ENCODE results near the gene ISOC1.

ISOC1 gene

DNA sequence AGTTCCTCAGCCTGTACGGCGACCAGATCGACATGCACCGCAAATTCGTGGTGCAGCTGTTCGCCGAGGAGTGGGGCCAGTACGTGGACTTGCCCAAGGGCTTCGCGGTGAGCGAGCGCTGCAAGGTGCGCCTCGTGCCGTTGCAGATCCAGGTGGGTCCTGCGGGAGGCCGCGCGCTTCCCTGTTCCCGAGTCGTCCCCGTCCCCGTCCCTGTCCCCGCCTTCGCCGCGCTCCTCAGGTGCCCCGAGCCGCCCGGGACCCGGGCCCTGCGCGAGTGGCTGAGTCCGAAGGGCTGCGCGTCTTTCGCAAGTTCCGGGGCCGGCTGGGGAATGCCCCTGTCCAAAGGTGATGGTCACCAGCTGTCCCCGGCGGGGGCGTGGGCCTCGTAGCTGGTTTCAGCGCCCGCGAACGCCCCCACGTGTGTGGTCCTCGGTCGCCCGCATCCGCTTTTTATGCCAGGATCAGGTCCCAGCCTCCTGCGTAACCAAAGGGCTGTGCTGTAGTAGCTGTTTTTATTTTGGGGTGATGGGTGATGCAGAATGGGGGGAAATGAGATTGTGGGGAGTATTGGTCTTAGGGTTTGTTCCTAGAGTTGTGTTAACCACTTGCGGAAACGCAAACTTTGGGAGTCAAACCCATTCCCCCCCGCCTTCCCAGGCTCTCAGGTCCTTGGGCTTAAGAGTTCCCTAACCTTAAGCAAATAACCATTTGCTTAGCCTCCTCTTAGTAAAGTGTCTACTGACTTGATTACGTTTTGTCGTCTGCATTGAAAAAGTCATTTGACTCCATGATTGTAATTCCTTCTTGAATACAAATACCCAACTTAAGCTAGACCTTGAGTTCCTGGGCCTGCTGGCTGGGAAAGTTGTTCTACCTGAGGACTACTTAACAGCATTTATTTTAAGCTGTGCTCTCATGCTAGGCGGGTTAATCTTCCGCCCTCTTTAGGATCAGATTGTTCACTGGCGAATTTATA lies 663 bp downstream of the ISOC1 start:
- Histone ChIP-seq H3K4me1 (ENCODE audit: control insufficient read depth in 2 of 2, insufficient read depth in 1 of 2, low read depth in 1 of 2, low read length in 2 of 2) (peaks cover 4 to 11% of the 10 kb centered on the region in 2 donors), H4K91ac (ENCODE audit: low read depth, low read length, poor library complexity) (no peak overlapping the region), H3K18ac (ENCODE audit: low read length) (peak overlapping the region; percentile 98), H2BK120ac (ENCODE audit: low read depth, low read length) (peak overlapping the region; percentile 87), H2AFZ (ENCODE audit: low read length) (peak overlapping the region; percentile 96), H3K27me3 (ENCODE audit: control insufficient read depth in 3 of 3, insufficient read depth in 3 of 3, low read depth in 1 of 3, low read length in 3 of 3) (peaks cover 0 to 28% (median 0%) of the 10 kb centered on the region in 3 experiments), H3K27ac (replicated peaks; ENCODE audit: low read length) (peak overlapping the region; percentile 63), H3K79me1 (ENCODE audit: low read depth, low read length) (peaks cover 3% of the 10 kb centered on the region), H3K9me3 (replicated peaks in 1 of 2; ENCODE audit: control insufficient read depth in 2 of 2, insufficient read depth in 1 of 2, low read depth in 1 of 2, low read length in 2 of 2) (no peaks in the 10 kb centered on the region), H2BK5ac (ENCODE audit: low read length) (peak overlapping the region; percentile 92), H3K23ac (ENCODE audit: low read depth, low read length, poor library complexity) (peak overlapping the region; percentile 98), H3K4me3 (ENCODE audit: low read length in 2 of 2) (peak overlapping the region; percentile 100), H4K8ac (ENCODE audit: low read depth, low read length) (no peak overlapping the region), H3K9ac (ENCODE audit: low read depth, low read length, poor library complexity) (peak overlapping the region; percentile 97), H3K14ac (ENCODE audit: low read length) (peak overlapping the region; percentile 79), H3K4ac (ENCODE audit: low read length) (no peak overlapping the region), H2BK12ac (ENCODE audit: low read length) (peak overlapping the region; percentile 96), H3K36me3 (replicated peaks in 1 of 2; ENCODE audit: control insufficient read depth in 2 of 2, insufficient read depth in 2 of 2, low read length in 2 of 2) (peaks cover 0 to 3% of the 10 kb centered on the region in 2 donors), H2BK15ac (ENCODE audit: low read length) (no peak overlapping the region), H3K4me2 (ENCODE audit: insufficient read depth, low read length, poor library complexity, severe bottlenecking) (peak overlapping the region; percentile 69), H2AK5ac (ENCODE audit: low read depth, low read length) (no peak overlapping the region)
- DNase-seq (ENCODE audit: low spot score) = peak; percentile 42
- WGBS, 2 donors (ENCODE audit: extremely low coverage in 2 of 2, insufficient read length in 2 of 2, insufficient replicate concordance in 1 of 2) = no CpG with 5 or more reads among the region's 61 CpGs

DNA sequence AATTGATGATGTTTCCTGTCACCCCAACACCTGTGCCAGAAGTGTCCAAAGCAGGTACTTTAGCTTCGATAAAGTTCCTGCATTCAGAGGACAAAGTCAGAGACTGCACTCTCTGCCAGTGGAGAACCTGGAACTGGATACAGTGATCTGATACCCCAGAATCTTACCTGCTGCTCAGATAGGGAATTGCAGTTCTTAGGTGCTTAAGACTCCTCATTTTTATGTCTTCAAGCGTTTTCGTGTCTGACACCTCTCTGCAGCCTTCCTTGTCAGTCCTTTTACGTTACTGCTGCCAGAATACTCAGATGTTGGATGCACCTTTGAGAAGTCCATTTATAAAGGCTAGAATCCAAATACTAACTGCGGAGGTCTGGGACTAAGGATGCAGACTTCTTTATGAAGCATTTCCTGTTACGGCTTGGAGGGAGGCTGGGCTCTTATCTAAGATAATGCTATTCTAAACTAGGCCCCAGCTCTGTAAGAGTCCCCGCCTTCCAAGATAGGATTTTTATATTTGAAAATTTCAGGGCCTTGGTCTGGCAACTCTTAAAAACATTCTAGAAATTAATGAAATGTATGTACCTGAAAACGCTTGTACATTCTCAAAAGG lies 1.9 kb downstream of the ISOC1 start:
- Histone ChIP-seq H2AFZ (ENCODE audit: low read length) (no peak overlapping the region), H2BK5ac (ENCODE audit: low read length) (no peak overlapping the region), H3K4me3 (ENCODE audit: low read length in 2 of 2) (no peak overlapping the region), H3K4me2 (ENCODE audit: insufficient read depth, low read length, poor library complexity, severe bottlenecking) (no peak overlapping the region), H4K8ac (ENCODE audit: low read depth, low read length) (no peak overlapping the region), H2BK12ac (ENCODE audit: low read length) (no peak overlapping the region), H3K9ac (ENCODE audit: low read depth, low read length, poor library complexity) (no peak overlapping the region), H3K18ac (ENCODE audit: low read length) (no peak overlapping the region), H2AK5ac (ENCODE audit: low read depth, low read length) (no peak overlapping the region), H3K9me3 (replicated peaks in 1 of 2; ENCODE audit: control insufficient read depth in 2 of 2, insufficient read depth in 1 of 2, low read depth in 1 of 2, low read length in 2 of 2) (no peaks in the 10 kb centered on the region), H3K4me1 (ENCODE audit: control insufficient read depth in 2 of 2, insufficient read depth in 1 of 2, low read depth in 1 of 2, low read length in 2 of 2) (peaks cover 4 to 11% of the 10 kb centered on the region in 2 donors), H3K27me3 (ENCODE audit: control insufficient read depth in 3 of 3, insufficient read depth in 3 of 3, low read depth in 1 of 3, low read length in 3 of 3) (peaks cover 0 to 24% (median 0%) of the 10 kb centered on the region in 3 experiments), H3K14ac (ENCODE audit: low read length) (no peak overlapping the region), H3K27ac (replicated peaks; ENCODE audit: low read length) (no peak overlapping the region), H3K23ac (ENCODE audit: low read depth, low read length, poor library complexity) (no peak overlapping the region), H3K79me1 (ENCODE audit: low read depth, low read length) (peaks cover 3% of the 10 kb centered on the region), H3K36me3 (replicated peaks in 1 of 2; ENCODE audit: control insufficient read depth in 2 of 2, insufficient read depth in 2 of 2, low read length in 2 of 2) (peaks cover 0 to 3% of the 10 kb centered on the region in 2 donors), H4K91ac (ENCODE audit: low read depth, low read length, poor library complexity) (no peak overlapping the region), H3K4ac (ENCODE audit: low read length) (no peak overlapping the region), H2BK120ac (ENCODE audit: low read depth, low read length) (no peak overlapping the region), H2BK15ac (ENCODE audit: low read length) (no peak overlapping the region)
- WGBS, 2 donors (ENCODE audit: extremely low coverage in 2 of 2, insufficient read length in 2 of 2, insufficient replicate concordance in 1 of 2) = no CpG with 5 or more reads among the region's 8 CpGs
- DNase-seq (ENCODE audit: low spot score) = no peak

DNA sequence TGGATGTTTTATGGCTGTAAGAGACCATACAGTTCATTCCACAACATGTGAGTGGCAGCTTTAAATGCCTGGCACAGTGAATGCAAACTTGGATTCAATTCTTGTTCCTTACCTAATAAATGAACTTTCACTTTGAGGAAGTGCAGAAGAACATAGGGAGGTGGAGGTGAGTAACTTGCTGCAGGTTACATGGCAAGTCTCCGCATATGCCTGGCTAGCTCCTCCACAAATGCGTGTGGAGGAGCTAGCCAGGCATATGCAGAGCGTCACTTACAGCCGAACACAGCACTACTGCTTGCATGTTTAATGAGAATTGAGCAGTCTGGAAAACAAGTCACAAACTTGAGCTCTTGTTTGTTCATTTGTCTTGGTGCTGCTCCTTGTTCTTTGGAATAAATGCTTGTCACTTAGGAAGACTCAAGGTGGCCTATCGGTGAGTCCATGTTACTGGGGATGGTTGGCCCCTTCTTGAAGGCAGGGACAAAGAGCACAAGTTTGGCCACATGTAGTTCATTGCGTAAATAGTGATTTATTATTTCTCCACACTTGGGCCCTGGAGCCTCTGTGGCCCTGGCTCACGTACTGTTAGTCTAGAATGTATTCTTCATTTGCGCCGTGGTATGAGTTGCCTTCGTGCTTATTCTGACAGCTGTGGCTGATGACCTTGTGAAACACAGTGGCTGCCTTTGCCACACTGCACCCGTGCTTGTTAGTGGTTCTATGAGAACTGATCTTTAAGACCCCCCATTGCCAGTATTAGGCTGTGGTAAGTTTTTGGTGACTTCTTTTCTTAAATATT lies 3.1 kb downstream of the ISOC1 start:
- DNase-seq (ENCODE audit: low spot score) = no peak
- Histone ChIP-seq H2BK12ac (ENCODE audit: low read length) (no peak overlapping the region), H3K9ac (ENCODE audit: low read depth, low read length, poor library complexity) (no peak overlapping the region), H3K4ac (ENCODE audit: low read length) (no peak overlapping the region), H3K9me3 (replicated peaks in 1 of 2; ENCODE audit: control insufficient read depth in 2 of 2, insufficient read depth in 1 of 2, low read depth in 1 of 2, low read length in 2 of 2) (no peaks in the 10 kb centered on the region), H3K23ac (ENCODE audit: low read depth, low read length, poor library complexity) (no peak overlapping the region), H3K27ac (replicated peaks; ENCODE audit: low read length) (no peak overlapping the region), H3K4me1 (ENCODE audit: control insufficient read depth in 2 of 2, insufficient read depth in 1 of 2, low read depth in 1 of 2, low read length in 2 of 2) (peaks cover 4 to 11% of the 10 kb centered on the region in 2 donors), H2BK5ac (ENCODE audit: low read length) (no peak overlapping the region), H3K36me3 (replicated peaks in 1 of 2; ENCODE audit: control insufficient read depth in 2 of 2, insufficient read depth in 2 of 2, low read length in 2 of 2) (peaks cover 0 to 3% of the 10 kb centered on the region in 2 donors), H3K14ac (ENCODE audit: low read length) (no peak overlapping the region), H2BK120ac (ENCODE audit: low read depth, low read length) (no peak overlapping the region), H2AFZ (ENCODE audit: low read length) (no peak overlapping the region), H4K91ac (ENCODE audit: low read depth, low read length, poor library complexity) (no peak overlapping the region), H3K4me3 (ENCODE audit: low read length in 2 of 2) (no peak overlapping the region), H3K27me3 (ENCODE audit: control insufficient read depth in 3 of 3, insufficient read depth in 3 of 3, low read depth in 1 of 3, low read length in 3 of 3) (peaks cover 0 to 12% (median 0%) of the 10 kb centered on the region in 3 experiments), H3K79me1 (ENCODE audit: low read depth, low read length) (peaks cover 3% of the 10 kb centered on the region), H3K18ac (ENCODE audit: low read length) (no peak overlapping the region), H2AK5ac (ENCODE audit: low read depth, low read length) (no peak overlapping the region), H2BK15ac (ENCODE audit: low read length) (no peak overlapping the region), H4K8ac (ENCODE audit: low read depth, low read length) (no peak overlapping the region), H3K4me2 (ENCODE audit: insufficient read depth, low read length, poor library complexity, severe bottlenecking) (no peak overlapping the region)
- no CpG with 5 or more reads among the region's 11 CpGs for WGBS, 2 donors (ENCODE audit: extremely low coverage in 2 of 2, insufficient read length in 2 of 2, insufficient replicate concordance in 1 of 2)

Measured in neuronal stem cell (in vitro differentiated cells).